BE2C (cell line): Measurements from ENCODE around the gene MOG.
"Not testable (repeated sequence)": the region's sequence is repeated elsewhere in the genome, so short reads cannot be mapped to it uniquely, and the experiment has no call there.

Experiments
- DNase-seq: peaks from one replicate; pipeline ENCODE4 v3.0.0-alpha.2; 2020
- H3K27me3 ChIP-seq: fragments of 250-450 bp; sonication (Bioruptor Pico); 2 replicates; pipeline ENCODE4 v1.5.1; 2020; ENCODE audit warnings: mild to moderate bottlenecking
- H3K36me3 ChIP-seq: fragments of 250-450 bp; sonication (Bioruptor Pico); 2 replicates; pipeline ENCODE4 v1.5.1; 2020; ENCODE audit warnings: mild to moderate bottlenecking
- H3K4me1 ChIP-seq: fragments of 250-450 bp; sonication (Bioruptor Pico); 2 replicates; pipeline ENCODE4 v1.5.1; 2020
- H3K4me3 ChIP-seq: 2 replicates; pipeline ENCODE4 v1.5.1; 2011; ENCODE audit warnings: low read depth, low read length
- H3K9me3 ChIP-seq: fragments of 250-450 bp; sonication (Bioruptor Pico); 2 replicates; pipeline ENCODE4 v1.5.1; 2020
- CTCF ChIP-seq: IDR thresholded peaks from 2 replicates; pipeline ENCODE4 v1.5.1; 2012; ENCODE audit warnings: mild to moderate bottlenecking, low read depth, low read length

The MOG gene

GRCh38 chr6:29667158-29667557 is 10.3 kb downstream of the MOG start:
- Histone ChIP-seq H3K27me3 (peaks cover 4% of the 10 kb centered on the region), H3K9me3 (no peaks in the 10 kb centered on the region), H3K4me3 (no peak overlapping the region), H3K4me1 (no peaks in the 10 kb centered on the region), H3K36me3 (no peaks in the 10 kb centered on the region)
- no peak for TF ChIP-seq CTCF
- no peak for DNase-seq

- no peaks in the 10 kb centered on the region for H3K36me3 ChIP-seq
- H3K4me3 ChIP-seq = no peak overlapping the region
- DNase-seq = no peak
- no peaks in the 10 kb centered on the region for H3K9me3 ChIP-seq
- no peaks in the 10 kb centered on the region for H3K4me1 ChIP-seq
- TF ChIP-seq CTCF = no peak
- H3K27me3 ChIP-seq = peaks cover 4% of the 10 kb centered on the region
These were observed 14.1 kb downstream of the MOG start for GRCh38 chr6:29671026-29671425.

- not testable (repeated sequence) for H3K4me3 ChIP-seq, H3K9me3 ChIP-seq, DNase-seq, H3K4me1 ChIP-seq, H3K36me3 ChIP-seq, H3K27me3 ChIP-seq
These were observed 15.2 kb downstream of the MOG start for GRCh38 chr6:29672116-29672515.

GRCh38 chr6:29673161-29673560 is 16.3 kb downstream of the MOG start:
- H3K4me1 ChIP-seq = no peaks in the 10 kb centered on the region
- H3K4me3 ChIP-seq = no peak overlapping the region
- no peak for DNase-seq
- no peak for TF ChIP-seq CTCF
- H3K27me3 ChIP-seq = peaks cover 4% of the 10 kb centered on the region
- no peaks in the 10 kb centered on the region for H3K9me3 ChIP-seq
- no peaks in the 10 kb centered on the region for H3K36me3 ChIP-seq

GRCh38 chr6:29674008-29674407 is 17.1 kb downstream of the MOG start:
- no peak for DNase-seq
- no peaks in the 10 kb centered on the region for H3K36me3 ChIP-seq
- no peaks in the 10 kb centered on the region for H3K9me3 ChIP-seq
- no peak overlapping the region for H3K4me3 ChIP-seq
- H3K4me1 ChIP-seq = no peaks in the 10 kb centered on the region
- peaks cover 4% of the 10 kb centered on the region for H3K27me3 ChIP-seq
- no peak for TF ChIP-seq CTCF

- H3K4me3 ChIP-seq = no peak overlapping the region
- no peaks in the 10 kb centered on the region for H3K9me3 ChIP-seq
- no peaks in the 10 kb centered on the region for H3K36me3 ChIP-seq
- no peaks in the 10 kb centered on the region for H3K4me1 ChIP-seq
- TF ChIP-seq CTCF = no peak
- DNase-seq = no peak
- H3K27me3 ChIP-seq = peaks cover 4% of the 10 kb centered on the region
These were observed 18.7 kb downstream of the MOG start for GRCh38 chr6:29675561-29675960.

- no peaks in the 10 kb centered on the region for H3K4me1 ChIP-seq
- no peak for TF ChIP-seq CTCF
- no peak overlapping the region for H3K4me3 ChIP-seq
- H3K27me3 ChIP-seq = no peaks in the 10 kb centered on the region
- no peaks in the 10 kb centered on the region for H3K9me3 ChIP-seq
- DNase-seq = no peak
- H3K36me3 ChIP-seq = no peaks in the 10 kb centered on the region
These were observed 20.2 kb downstream of the MOG start for GRCh38 chr6:29676981-29677601.
